GM10847 (cell line): ENCODE results near the gene STX2.

Source experiments
- POLR2A ChIP-seq: IDR thresholded peaks from 2 replicates; pipeline ENCODE4 v1.6.1; 2011; ENCODE audit not compliant: insufficient read length; ENCODE audit errors: extremely low read depth

STX2 gene

DNA sequence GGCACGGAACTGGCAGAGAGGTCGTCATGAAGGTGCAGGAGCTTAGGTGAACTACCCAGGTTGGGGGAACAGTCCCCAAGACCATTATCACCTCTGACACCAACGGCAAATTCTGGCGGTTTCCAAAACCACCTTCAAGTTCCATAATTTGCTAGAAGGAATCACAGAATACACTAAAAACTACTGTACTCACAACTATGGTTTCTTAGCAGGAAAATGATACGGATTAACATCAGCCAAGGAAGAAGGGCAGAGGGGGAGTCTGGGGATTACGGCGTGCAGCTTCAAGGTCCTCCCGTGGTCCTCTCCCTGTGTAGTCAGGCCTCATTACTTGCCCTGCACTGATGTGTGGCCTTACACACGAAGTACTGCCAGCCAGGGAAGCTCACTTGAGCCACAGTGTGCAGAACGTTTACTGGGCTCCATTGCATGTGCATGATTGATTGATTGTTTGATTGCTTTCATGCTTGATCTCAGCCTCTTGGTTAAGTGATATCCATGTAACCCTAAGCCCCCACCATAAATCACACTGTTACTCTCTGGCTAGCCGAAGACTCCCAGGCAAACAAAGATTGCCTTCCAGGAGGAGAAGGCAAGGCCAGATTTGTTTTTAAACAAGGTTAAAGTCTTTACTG is 837 bp upstream of the STX2 start:
- TF ChIP-seq POLR2A: no peak

DNA sequence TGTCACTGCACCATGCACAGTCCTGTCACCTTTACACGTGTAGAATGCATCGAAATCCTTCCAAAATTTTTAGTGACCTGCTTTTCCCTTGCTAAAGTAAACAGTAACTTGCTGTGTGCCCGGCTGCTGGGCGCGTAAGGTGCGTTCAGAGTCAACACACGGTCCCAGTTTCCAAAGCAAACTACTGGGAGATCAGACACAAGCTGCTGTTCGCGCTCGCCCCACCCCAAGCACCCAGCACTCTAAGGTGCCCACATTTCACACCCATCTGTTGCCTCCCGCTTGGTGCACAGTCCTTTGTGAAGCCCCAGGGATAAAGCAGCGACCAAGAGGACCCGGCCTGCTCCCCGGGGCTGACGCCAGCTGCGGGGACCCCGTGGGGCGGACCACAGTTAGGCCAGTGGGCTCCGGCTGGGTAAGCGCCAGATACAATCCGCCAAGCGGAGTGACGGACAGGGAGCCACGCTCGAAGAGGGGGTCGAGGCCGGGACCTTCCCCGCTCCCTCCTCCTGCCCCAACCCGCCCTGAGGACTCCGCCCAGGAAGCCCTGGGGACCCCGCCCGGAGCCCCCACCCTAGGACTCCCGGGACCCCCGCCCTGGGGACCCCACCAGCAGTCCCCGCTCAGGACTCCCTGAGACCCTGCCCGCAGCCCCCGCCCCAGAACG is 633 bp downstream of the STX2 start:
- no peak for TF ChIP-seq POLR2A

DNA sequence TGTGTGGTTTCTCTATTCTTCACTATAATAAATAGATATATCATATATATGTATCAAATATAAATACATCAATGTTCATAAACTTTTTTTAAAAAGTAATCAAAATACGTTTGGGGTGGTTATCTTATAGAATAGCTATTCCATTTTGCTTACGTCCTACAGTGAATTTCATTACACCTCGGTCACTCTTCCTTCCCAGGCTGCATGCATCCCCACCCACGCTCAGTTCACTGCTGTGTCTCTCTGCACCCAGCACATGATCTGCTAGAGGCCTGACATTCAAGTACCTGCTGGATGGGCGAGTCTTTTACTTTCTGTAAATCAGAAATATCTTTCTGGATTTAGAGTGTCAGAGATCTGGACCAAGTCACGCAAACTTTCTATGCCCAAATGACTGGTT is 3.6 kb downstream of the STX2 start:
- TF ChIP-seq POLR2A: no peak

DNA sequence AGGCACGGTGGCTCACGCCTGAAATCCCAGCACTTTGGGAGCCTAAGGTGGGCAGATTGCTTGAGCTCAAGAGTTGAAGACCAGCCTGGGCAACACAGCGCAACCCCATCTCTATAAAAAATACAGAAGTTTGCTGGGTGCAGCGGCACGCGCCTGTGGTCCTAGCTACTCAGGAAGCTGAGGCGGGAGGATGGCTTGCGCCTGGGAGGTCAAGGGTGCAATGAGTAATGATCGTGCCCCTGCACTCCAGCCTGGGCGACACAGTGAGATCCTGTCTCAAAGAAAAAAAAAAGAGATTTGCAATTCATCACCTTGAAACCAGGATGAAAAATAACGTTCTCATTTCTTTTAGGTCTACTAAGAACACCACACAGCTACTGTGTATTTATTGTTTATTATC is 4.0 kb downstream of the STX2 start:
- TF ChIP-seq POLR2A: no peak

DNA sequence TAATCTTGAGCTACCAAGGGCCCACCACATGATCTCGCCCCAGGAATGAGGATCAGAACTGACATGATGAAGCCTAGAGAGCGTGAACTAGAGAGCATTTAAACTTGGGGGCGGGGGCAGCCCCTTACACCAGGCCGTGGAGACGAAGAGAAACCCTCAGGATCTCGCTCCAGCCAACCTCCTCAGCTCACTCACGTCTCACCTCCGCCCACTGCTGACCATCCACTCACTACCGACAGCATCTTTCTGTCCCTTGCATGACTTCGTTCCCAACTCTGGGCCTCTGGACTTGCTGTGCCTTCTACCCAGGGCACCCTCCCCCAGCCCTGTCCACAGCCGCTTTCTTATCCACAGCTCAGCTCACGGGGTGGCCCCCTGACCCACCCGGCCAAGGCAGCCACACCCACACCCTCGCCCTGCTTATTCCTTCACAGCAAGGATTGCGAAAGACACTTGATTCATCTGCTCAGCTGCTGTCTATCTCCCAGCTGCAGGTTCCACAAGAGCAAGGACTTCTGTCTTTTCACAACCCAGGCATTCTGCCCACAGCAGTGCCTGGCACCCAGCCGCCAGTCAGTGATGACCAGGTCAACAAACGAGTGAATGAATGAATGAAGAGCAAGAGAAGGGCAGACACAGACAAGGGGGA is 6.4 kb downstream of the STX2 start:
- no peak for TF ChIP-seq POLR2A

DNA sequence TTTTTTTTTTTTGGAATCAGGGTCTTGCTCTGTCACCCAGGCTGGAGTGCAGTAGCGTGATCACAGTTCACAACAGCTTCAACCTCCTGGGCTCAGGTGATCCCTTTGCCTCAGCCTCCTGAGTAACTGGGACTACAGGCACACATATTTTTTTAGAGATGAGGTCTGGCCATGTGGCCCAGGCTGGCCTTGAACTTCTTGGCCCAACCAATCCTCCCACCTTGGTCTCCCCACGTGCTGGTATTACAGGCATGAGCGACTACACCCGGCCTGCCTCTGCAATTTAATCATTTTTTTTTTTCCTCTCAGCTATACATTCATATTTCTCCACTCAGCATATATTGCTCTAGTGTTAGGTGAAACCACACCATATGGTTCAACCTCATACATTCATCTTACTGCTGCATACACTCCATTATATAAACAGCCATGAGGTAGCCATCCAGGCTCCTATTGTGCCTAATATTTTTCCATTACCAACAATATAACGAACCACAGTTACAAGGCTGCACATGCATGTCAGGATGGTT is 7.1 kb downstream of the STX2 start:
- TF ChIP-seq POLR2A: no peak

DNA sequence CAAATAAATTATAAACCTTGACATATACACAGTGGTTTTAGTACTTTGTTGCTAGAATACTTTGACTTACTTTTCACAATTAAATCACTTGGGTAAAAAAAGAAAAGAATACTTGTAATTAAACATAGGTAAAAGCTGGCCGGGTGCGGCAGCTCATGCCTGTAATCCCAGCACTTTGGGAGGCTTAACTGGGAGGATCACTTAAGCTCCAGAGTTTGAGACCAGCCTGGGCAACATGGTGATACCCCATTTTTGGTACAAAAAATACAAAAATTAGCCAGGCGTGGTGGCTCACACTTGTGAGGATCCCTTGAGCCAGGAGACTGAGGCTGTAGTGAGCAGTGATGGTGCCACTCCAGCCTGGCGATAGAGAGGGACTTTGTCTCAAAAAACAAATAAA is 7.8 kb downstream of the STX2 start:
- TF ChIP-seq POLR2A: no peak

DNA sequence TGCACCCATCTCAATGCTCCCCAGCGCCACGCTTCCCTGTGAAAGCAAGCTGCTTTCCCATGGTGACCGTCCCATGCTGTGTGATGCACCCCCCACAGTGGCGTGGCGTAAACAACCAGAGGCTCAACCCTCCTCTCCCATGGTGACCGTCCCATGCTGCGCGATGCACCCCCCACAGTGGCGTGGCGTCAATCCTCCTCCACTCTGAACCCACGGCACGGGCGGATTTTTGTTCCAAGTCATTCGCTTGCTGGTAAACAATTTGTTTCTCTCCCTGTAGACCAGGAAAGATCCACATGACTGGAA is 8.9 kb downstream of the STX2 start:
- TF ChIP-seq POLR2A: no peak

DNA sequence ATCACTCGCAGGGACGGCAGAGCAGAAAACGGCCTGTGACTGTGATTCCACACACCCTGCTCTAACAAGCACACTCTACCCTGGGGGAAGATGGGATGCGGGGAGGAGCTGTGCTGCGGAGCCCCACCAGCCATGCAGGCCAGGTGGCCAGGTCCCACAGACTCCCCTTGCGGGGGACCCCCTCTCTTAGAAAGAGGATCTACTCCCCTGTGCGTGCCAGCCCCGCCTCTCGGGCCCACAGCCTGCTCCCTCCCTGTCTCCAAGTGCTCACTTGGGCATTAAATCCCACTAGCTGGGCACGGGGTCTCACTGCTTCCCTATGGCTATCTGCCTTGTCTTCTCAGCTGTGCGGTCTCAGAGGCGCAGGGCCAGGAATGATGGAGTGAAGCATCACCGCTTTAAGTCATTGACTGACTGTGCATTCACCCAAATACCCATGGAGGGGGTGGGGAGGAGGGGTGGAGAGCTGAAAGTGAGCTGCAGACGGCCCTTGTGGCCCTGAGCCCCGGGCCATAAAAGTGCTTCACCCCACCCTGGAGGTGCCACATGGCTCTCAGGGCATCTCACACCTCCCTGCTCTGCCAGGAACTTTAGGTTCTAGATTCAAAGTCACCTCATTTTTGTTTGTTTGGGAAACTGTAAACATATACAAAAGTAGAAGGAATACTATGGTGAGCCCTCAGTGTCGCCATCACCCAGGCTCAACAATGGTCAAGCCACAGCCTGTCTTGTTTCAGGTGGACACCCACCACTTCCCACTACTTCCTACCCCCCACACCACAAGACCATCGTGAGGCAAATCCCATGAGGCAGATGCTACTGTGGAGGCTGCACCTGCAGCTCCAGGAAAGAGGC is 9.4 kb downstream of the STX2 start:
- no peak for TF ChIP-seq POLR2A

DNA sequence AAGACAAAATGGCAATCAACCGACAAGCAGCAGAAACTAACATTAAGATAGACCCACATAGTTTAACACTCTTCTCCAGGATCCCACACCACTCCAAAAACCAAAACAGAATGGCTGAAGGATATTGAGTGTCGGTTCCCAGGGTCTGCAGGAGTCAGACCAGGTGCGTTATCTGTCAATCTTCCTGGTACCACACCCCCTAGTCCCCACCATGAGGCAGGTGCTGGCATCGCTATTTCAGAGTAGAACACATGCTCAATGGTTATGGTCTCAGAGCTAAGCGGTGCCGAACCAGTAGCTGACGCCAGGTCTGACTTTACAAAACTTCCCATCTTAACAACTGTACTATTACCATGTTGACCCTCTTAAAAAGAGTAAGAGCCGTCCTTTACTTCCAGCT is 10.2 kb downstream of the STX2 start:
- no peak for TF ChIP-seq POLR2A

DNA sequence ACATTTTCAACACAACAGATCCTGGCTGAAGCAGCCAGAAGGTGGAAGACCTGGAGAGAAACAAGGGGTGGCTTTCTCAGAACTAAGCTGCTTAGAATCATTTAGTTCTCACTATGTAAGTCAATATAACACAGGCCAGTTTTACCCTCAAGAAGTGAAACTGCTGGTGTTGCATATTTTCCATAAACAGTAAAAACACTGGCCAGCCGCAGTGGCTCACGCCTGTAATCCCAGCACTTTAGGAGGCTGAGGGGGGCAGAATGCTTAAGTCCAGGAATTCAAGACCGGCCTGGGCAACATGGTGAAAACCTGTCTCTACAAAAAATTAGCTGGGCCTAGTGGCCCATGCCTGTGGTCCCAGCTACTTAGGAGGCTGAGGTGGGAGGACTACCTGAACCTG is 11.6 kb downstream of the STX2 start:
- no peak for TF ChIP-seq POLR2A

DNA sequence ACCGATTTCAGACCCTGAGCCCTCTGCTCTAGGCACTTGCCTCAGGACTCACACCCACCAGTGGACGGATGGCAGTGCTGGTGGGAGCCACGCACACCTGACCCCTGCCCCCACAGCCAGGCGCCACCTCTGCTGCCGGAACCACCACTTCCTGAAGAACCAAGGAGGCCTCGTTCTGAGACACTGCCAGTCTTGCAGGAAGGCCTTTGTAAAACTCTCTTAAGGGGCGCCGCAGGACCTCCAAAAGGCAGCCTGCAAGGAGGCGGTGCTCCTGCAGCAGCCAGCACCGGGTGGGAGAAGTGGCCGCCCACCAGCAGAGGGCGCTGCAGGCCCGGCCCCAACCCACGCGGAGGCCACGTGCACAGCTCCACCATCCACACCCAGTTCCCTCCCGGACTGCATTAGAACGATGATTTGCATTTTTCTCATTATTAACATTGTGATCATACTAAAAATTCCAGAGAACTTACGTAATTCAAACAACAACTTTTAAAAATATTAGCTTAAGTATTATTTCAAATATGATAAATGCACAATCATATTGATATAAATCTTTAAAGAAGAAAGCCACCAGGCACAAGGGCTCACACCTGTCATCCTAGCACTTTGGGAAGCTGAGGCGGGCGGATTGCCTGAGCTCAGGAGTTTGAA is 12.8 kb downstream of the STX2 start:
- no peak for TF ChIP-seq POLR2A

DNA sequence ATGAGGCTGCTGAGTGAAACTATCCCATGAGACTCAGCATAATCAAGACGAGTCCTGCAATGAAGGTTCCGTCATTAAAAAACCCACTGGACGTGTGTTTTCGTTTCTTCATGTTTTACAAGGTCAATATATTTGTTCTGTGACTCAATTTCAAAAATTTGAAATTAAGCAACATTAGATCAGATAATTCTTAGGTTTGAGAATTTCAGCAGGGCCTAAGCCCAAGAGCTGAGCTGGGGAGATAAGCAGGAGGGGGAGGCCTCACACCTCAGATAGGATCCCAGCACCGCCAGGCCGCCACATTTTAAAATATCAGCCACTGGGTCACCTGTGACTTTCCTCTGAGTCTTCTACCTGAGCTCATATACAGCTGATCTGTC is 13.3 kb downstream of the STX2 start:
- no peak for TF ChIP-seq POLR2A

DNA sequence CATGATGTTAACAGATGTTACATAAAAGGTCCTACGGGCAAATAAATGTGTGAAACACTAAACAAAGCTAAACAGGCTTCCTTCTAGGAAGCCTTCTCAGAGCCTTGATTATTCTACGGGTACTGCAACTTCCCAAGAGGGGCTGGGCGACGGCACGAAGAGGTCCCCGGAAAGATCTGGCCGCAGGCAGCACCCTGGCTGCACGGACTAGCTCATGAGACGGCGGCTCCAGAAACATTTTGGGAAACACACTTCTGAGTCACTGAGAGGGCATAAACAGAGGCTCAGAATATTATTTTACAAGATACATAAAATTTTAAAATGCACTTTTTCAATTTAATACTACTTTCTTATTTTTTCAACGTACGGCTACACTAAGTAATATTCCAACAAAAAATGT is 19.4 kb downstream of the STX2 start:
- no peak for TF ChIP-seq POLR2A
